A549 (cell line): ENCODE data around the gene WDR26. TPM values are rescaled to one million over a fixed set of nuclear protein-coding genes. Genes with fewer than 3 reads are reported as not detected.

Source experiments
- polyA plus RNA-seq, 4 experiments: library from polyadenylated mRNA; depleted of rRNA in 3 of 4; stranded (reverse); fragments of >200 nt; fragmentation: RNase III in 1 of 4; extraction: RNeasy Plus Mini Kit Qiagen cat#74134 plus additional on column Dnase treatment in 1 of 4; gene quantifications; 2 replicates in 3 of 4; 3 replicates in 1 of 4; pipeline ENCODE4 v1.2.3, GENCODE V29; 2011 to 2017
- small RNA-seq, 6 experiments: library from RNA; depleted of rRNA; stranded (forward); fragments of <200 nt; gene quantifications; one replicate each; pipeline ENCODE3, GENCODE V24; 2012

Gene WDR26
- polyA plus RNA-seq, 2 of the 4 experiments (the other 2 are of a cell fraction), result 38.4 to 45.2 TPM

Small RNAs within 50 kb of the gene (small RNA-seq; reads per million reads assigned to genes)
- gene MIR4742, result 0.58 to 24.5 (median 14.3) reads per million in 6 experiments

Other genes with a start within 250 kb of the WDR26 start
- gene NVL, start 104.6 kb downstream of the WDR26 start, polyA plus RNA-seq (2011; rRNA removed), result 20.7 and 28.6 TPM in 2 replicates
- 21.9 to 23.2 TPM (median 22.3 TPM) in 3 replicates for gene NVL, start 104.6 kb downstream of the WDR26 start, polyA plus RNA-seq (2017; fragmentation: RNase III; extraction: RNeasy Plus Mini Kit Qiagen cat#74134 plus additional on column Dnase treatment)
- gene CNIH4, start 77.9 kb downstream of the WDR26 start, polyA plus RNA-seq (2011; rRNA removed), result 102 and 124 TPM in 2 replicates
- gene CNIH4, start 77.9 kb downstream of the WDR26 start, polyA plus RNA-seq (2017; fragmentation: RNase III; extraction: RNeasy Plus Mini Kit Qiagen cat#74134 plus additional on column Dnase treatment), result 98.6 to 104 TPM (median 104 TPM) in 3 replicates
- 0.52 and 0.85 TPM in 2 replicates for gene CNIH3, start 181.5 kb upstream of the WDR26 start, polyA plus RNA-seq (2011; rRNA removed)
- gene CNIH3, start 181.5 kb upstream of the WDR26 start, polyA plus RNA-seq (2017; fragmentation: RNase III; extraction: RNeasy Plus Mini Kit Qiagen cat#74134 plus additional on column Dnase treatment), result 0.61 to 0.75 TPM (median 0.64 TPM) in 3 replicates